Activated CD4-positive, alpha-beta T cell treated with anti-CD3 and anti-CD28 coated beads for 24 hours (primary cell): ENCODE measurements around the gene TUNAR.

Experiments used
- DNase-seq, 2 donors: peaks; one replicate each; pipeline ENCODE4 v3.0.0-alpha.2; 2020; ENCODE audit warnings: low read depth in 2 of 2

Gene TUNAR

GRCh38 chr14:95872777-95873176 lies 3.9 kb upstream of the TUNAR start:
- no peak for DNase-seq

DNA sequence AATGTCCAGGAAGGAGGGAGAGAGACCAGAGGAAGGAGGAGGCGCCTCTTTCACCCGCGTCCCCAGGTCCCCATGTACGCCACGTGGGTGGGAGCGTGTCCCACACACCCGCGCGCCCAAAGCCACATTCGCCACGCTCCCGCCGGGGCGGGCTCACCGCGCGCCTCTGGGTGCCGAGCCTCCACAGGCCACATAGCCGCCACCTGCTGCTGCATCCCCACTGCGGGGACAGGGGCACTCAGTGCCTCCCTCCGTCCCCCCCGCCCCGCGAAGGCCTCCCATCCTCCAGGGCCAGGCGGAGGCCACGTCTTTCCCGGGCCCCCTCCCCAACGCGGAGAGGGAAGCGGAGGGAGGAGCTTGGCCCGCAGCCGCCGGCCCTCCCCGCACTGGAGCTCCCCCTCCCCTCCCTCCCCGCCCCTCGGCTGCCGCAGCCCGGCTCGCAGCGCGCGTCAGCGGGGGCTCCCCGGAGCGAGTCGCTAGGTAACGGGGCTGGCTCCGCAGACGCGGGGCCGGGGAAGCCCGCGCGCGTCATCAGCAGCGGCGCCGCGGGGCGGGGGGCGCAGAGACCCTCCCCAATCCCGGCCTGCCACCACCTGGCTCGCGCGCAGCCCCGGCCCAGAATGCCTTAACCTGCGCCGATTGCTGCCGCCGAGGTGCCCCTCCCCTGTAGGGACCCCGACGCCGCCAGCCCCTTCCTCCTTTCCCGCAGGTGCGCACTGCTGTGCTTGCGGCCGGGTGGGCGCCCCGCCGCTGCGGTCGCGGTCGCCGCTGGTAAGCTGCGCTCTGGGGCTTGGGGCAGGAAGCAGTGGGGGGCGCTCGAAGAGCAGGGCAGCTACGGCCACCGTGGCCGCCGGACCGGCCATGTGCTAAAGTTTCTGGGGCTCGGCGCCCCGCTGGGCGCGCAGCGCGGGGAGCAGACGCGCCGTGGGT lies 536 bp upstream of the TUNAR start:
- no peak for DNase-seq

DNA sequence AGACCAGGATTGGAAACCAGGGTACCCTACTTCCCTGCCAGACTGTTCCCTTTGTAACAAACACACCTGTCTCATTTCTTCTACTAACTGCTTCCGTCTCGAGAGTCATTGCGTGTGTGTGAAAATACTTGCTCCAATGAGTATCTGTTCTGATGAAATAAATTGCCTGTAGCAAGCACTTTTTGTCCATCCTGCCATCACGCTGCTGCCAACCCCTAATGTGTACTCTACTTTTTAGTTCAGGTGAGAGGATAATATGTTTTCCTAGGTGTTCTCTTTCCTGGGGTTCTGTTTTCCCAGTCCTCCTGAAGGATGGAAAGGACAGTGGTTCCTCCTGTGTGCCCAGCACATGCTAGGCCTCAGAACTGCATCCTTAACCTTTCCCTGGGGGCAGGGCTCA lies 1.0 kb downstream of the TUNAR start:
- DNase-seq: no peak

GRCh38 chr14:95884377-95884776 lies 7.7 kb downstream of the TUNAR start:
- no peak for DNase-seq

- no peak for DNase-seq
These were observed 8.6 kb downstream of the TUNAR start for GRCh38 chr14:95885278-95885677.

GRCh38 chr14:95885866-95886265 lies 9.2 kb downstream of the TUNAR start:
- no peak for DNase-seq

DNA sequence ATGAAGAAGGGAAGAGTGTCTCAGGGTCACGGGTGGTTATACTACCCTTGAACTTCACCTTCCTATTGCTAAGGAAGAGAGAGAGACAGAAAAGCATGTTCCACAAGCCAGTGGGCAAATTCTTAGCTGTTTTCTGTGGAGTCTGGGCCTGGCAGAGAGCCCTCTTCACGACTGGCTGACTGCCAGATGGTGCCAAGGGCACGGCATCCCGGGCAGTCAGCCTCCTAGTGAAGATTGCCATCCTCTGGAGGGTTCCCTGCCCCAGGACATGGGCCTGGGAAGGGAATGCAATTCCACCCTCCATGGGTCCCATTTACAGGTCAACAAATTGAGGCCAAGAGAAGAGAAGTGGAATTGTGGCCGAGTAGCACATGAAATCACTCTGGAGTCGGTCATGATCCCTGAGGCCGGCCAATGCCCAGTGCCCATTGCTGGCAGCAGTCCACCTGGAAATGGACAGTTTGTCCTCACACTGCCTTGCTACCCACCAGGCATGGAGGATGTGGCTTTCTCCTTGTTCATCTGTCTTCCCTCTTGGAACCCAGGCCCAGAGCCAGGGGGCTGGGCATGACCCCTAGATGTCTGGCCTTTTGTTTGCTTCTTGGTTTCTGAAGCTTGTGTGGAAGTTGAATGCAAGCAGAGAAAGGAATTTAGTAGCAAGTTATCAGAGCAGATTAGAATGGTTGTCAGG lies 9.9 kb downstream of the TUNAR start:
- DNase-seq: no peak

DNA sequence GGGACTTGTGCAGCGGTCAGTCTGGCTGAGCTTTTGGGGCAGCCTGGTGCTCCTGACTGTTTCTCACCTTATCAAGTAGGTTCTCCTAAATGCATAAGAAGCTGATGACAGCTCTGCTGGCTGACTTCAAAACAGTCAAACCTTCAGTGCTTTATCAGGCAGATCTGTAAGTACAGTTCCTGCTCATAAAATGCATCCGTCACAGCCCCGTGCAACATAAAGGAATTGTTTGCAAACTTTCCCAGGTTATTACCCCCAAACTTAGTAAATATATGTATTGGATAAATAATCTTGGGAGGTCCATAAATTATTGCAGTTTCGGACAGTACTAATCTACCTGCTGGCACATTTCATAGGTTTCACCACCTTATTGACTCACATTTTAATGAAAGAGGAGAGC lies 10.7 kb downstream of the TUNAR start:
- DNase-seq: no peak

- no peak for DNase-seq
These were observed 12.8 kb downstream of the TUNAR start for GRCh38 chr14:95889236-95889979.

GRCh38 chr14:95891742-95892141 lies 15.1 kb downstream of the TUNAR start:
- no peak for DNase-seq

GRCh38 chr14:95892142-95892541 lies 15.5 kb downstream of the TUNAR start:
- no peak for DNase-seq

DNA sequence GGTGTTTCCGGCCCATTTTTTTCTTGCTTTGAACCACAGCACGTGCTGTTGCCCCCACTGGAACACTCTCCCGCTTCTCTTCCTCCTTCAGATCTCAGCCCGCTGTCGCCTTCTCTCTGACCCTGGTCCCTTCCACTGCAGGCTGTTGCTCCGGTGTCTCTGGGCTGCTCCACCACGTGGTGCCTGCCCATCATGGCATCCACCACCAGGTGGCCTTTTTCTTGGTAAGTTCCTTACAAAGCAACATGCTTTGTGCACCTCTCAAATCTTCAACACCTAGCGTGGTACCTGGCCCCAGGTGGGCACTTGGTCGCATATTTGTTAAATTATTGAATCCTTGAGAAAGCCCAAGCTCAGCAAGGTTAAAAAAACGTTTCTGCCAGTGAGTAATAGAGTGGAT lies 19.1 kb downstream of the TUNAR start:
- DNase-seq: no peak

- no peak for DNase-seq
These were observed 20.0 kb downstream of the TUNAR start for GRCh38 chr14:95896498-95897135.

DNA sequence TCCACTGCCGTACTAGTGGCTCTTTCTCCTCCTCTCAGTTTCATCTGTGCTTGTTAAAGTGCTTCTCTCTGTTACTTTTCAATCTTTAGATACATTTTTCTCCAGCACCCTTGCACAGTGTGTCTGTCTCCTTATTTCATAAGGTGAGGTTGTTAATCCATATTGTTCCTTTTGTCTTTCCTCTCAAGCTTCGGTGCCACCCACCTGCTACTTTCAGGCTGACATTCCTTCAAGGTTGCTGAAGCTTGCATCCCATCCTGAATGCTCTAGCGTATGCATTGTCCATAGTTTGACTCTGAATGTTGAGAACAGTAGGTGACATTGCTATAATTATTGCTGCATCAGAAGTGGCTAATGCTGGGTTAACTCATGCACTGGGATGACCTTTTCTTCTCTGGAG lies 20.6 kb downstream of the TUNAR start:
- no peak for DNase-seq

GRCh38 chr14:95901054-95901453 lies 24.4 kb downstream of the TUNAR start:
- no peak for DNase-seq

DNA sequence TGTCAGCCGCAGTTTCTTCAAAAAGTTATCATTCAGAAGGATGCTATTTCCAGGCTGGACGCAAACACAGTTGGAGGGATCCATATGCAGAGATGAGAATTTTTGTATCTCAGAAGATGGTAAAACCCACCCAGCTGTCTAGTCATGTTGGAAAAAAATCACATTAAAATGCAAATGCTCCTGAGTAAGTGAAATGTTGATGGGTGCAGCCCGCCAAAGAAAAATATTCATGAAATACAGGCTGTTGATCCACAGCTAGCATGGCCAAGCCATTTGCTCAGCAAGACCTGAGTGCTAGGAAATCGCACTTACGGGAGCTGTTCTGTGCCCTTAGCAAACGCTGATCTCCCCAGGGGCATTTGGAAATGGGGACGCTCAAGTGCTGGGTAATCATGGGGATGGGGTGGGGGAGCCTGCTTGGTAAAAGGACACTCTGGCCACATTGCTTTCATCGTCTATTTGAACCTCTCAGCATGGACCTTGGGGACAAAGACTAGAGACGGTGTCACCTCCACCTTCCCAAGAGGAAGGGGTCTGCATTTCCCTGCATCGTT lies 25.7 kb downstream of the TUNAR start:
- no peak for DNase-seq

GRCh38 chr14:95903165-95903564 lies 26.5 kb downstream of the TUNAR start:
- DNase-seq: no peak

DNA sequence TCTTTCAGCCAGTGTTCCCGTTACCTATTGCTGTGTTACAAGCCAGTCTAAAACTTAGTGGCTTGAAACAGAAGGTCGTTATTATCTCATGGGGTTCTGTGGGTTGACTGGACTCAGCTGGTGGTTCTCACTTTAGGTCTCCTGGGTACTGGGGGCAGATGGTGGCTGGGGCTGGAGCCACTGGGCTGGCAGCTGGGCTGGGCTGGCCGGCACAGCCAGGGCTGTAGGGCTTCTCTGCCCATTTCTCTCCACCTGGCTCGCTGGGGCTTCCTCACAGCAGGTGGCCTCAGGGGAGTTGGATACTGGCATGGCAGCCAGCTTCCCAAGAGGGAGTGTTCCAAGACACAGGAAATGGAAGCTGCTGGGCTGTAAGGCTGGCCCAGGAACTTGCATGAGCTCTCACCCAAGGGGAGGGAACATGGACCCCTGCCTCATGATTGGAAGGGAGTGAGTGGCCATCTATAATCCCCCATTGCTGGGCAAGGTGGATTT lies 27.0 kb downstream of the TUNAR start:
- DNase-seq: no peak

DNA sequence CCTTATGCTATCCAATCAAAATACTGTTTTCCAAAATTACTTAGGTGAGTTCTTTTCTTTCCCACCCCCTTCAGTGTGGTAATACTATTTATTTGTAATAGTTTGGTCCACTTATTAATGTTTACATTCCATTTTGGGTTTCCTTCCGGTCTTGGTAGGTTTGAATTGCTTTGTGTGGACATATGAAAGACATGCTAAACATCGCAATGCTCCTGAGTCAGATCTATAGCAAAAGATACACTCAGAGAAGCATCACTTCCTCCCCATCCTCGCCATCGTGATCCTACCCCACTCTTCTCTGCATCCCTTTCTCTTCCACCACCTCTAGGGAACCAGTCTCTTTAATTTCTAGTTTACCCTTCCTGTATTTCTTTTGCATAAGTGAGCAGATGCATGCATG lies 30.0 kb downstream of the TUNAR start:
- DNase-seq: no peak

- no peak for DNase-seq
These were observed 34.0 kb downstream of the TUNAR start for GRCh38 chr14:95910628-95911027.

DNA sequence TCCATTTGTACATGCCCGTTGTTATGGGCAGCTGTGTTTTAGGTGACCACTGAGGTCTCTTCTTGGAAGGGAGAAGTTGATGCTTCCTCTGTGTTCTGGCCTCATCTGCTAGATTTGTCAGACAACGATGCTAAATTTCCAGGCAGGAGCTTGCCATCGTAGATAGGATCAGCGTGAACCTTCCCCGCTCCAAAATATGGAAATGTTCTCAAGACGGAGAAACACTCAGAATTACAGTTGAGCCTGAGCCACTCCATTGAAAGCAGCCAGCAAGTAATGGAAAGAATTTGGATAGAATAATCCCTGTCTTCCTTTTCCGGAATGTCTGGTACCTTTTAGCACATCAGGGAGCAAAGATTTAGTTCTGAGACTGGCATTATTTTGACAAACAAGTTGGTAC lies 34.8 kb downstream of the TUNAR start:
- DNase-seq: no peak

DNA sequence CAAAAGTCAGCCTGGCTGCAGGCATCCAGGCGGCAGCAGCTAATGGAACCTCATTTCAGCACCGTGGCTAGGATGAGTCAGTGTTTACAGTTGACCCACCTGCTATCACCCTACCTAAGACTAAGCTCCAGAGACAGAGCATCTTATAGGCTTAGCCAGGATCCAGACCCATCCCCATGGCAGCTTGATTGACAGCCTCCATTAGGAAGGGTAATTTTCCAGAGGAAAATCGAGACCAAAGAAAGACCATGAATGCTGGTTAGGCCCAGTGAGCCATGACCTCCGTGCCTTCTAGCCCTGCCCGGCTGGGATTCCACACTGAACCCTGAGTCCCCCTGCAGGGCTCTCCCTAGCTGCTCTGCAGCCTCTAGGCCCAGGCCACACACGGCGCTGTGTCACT lies 38.7 kb downstream of the TUNAR start:
- no peak for DNase-seq
